Muscle of back (tissue), 11 donors: Measurements from ENCODE around the gene BFSP2. TPM values are rescaled to one million over a fixed set of nuclear protein-coding genes. Genes with fewer than 3 reads are reported as not detected.

ENCODE experiments used
- DNase-seq, 3 donors: peaks; one replicate each; pipeline versions ENCODE4 v3.0.0 to v3.0.0-alpha.2; 2013
- polyA plus RNA-seq, 10 donors: library from polyadenylated mRNA; unstranded; fragments of 120-200 nt; gene quantifications; one replicate each; pipeline ENCODE4 v1.2.1, GENCODE V29; 2013; ENCODE audit not compliant: insufficient read length in 10 of 10

The BFSP2 gene
- polyA plus RNA-seq, 10 donors = 0.63 TPM; not detected in 9

- DNase-seq = no peak
Measured at GRCh38 chr3:133414021-133414392, 14.2 kb downstream of the BFSP2 start.

- no peak for DNase-seq
Measured at GRCh38 chr3:133418361-133418760, 18.5 kb downstream of the BFSP2 start.

- DNase-seq = no peak
Measured at GRCh38 chr3:133419151-133419909, 19.5 kb downstream of the BFSP2 start.

GRCh38 chr3:133424937-133425869 lies 25.3 kb downstream of the BFSP2 start:
- DNase-seq = no peak

GRCh38 chr3:133425898-133426297 lies 26.0 kb downstream of the BFSP2 start:
- no peak for DNase-seq

GRCh38 chr3:133426721-133427120 lies 26.9 kb downstream of the BFSP2 start:
- no peak for DNase-seq

GRCh38 chr3:133428552-133428951 lies 28.7 kb downstream of the BFSP2 start:
- DNase-seq = no peak

- no peak for DNase-seq
Measured at GRCh38 chr3:133429063-133429462, 29.2 kb downstream of the BFSP2 start.

GRCh38 chr3:133439563-133439962 lies 39.7 kb downstream of the BFSP2 start:
- no peak for DNase-seq

GRCh38 chr3:133440652-133441051 lies 40.8 kb downstream of the BFSP2 start:
- peak in 1 of 3 donors; percentile 33 for DNase-seq

GRCh38 chr3:133441867-133442270 lies 42.0 kb downstream of the BFSP2 start:
- DNase-seq = no peak

- DNase-seq = no peak
Measured at GRCh38 chr3:133442518-133442917, 42.7 kb downstream of the BFSP2 start.

GRCh38 chr3:133443649-133444422 lies 44.0 kb downstream of the BFSP2 start:
- DNase-seq = peak in 1 of 3 donors; percentile 59

GRCh38 chr3:133444423-133444774 lies 44.5 kb downstream of the BFSP2 start:
- no peak for DNase-seq

GRCh38 chr3:133445108-133445507 lies 45.3 kb downstream of the BFSP2 start:
- DNase-seq = no peak

GRCh38 chr3:133447750-133448477 lies 48.1 kb downstream of the BFSP2 start:
- no peak for DNase-seq

GRCh38 chr3:133448478-133449122 lies 48.7 kb downstream of the BFSP2 start:
- no peak for DNase-seq

GRCh38 chr3:133451309-133451708 lies 51.5 kb downstream of the BFSP2 start:
- DNase-seq = no peak

- no peak for DNase-seq
Measured at GRCh38 chr3:133452641-133453319, 52.9 kb downstream of the BFSP2 start.

- no peak for DNase-seq
Measured at GRCh38 chr3:133453383-133453782, 53.5 kb downstream of the BFSP2 start.
